Psoas muscle (tissue), 8 donors: ENCODE measurements around the gene CT45A10. TPM values are rescaled to one million over a fixed set of nuclear protein-coding genes. Genes with fewer than 3 reads are reported as not detected.
A peak's percentile ranks its signal among the peaks of the same experiment; 100 is the strongest.
"Not testable (repeated sequence)": the region's sequence is repeated elsewhere in the genome, so short reads cannot be mapped to it uniquely, and the experiment has no call there.

Experiments
- ATAC-seq, 4 donors: fragments of 200-7000 bp; cut with Tn5 transposase; one replicate each; pipeline ENCODE4 v1.9.1; 2020; ENCODE audit warnings: moderate library complexity in 3 of 4, mild to moderate bottlenecking in 2 of 4
- DNase-seq, 2 donors: peaks; one replicate each; pipeline ENCODE4 v3.0.0-alpha.2; 2020
- H3K27ac ChIP-seq: fragments of 200-600 bp; one replicate; pipeline ENCODE4 v1.8.0; 2022
- H3K27me3 ChIP-seq, 3 donors: fragments of 200-600 bp in 1 of 3; one replicate each; pipeline versions ENCODE4 v1.6.1 to v1.8.0; 2013 to 2022; ENCODE audit warnings: low read length in 2 of 3, mild to moderate bottlenecking in 2 of 3, moderate library complexity in 1 of 3; ENCODE audit not compliant: insufficient read depth in 3 of 3
- H3K36me3 ChIP-seq, 2 donors: fragments of 200-600 bp in 1 of 2; one replicate each; pipeline versions ENCODE4 v1.6.1 to v1.8.0; 2013 to 2022; ENCODE audit warnings: low read depth in 1 of 2, mild to moderate bottlenecking in 1 of 2, moderate library complexity in 1 of 2; ENCODE audit not compliant: insufficient read depth in 1 of 2
- H3K4me1 ChIP-seq: fragments of 200-600 bp; one replicate; pipeline ENCODE4 v1.8.0; 2022
- H3K4me3 ChIP-seq: fragments of 200-600 bp; one replicate; pipeline ENCODE4 v1.8.0; 2022; ENCODE audit warnings: mild to moderate bottlenecking
- H3K9me3 ChIP-seq: fragments of 200-600 bp; one replicate; pipeline ENCODE4 v1.8.0; 2022
- CTCF ChIP-seq: fragments of 200-600 bp; IDR thresholded peaks from one replicate; pipeline ENCODE4 v1.8.0; 2022; ENCODE audit warnings: antibody characterized with exemption
- WGBS, 3 donors: extraction: QIAGEN DNeasy Blood & Tissue Kit; methylation state at CpG; one replicate each; pipeline versions ENCODE4 v1.1.6 to v1.1.7; 2013; 5-methylcytosine and 5-hydroxymethylcytosine counted together
- intact Hi-C, 2 donors: fragments of 100-400 bp; cut with DNase I; formaldehyde crosslinking; loops; one replicate each; pipeline versions ENCODE4 v1.11.0 to v1.14.2; 2022
- long read RNA-seq, 2 donors: library from polyadenylated mRNA; unstranded; transcript quantifications; one replicate each; pipeline ENCODE4 v2.0.0, GENCODE V29; 2021
- polyA plus RNA-seq, 3 donors: library from polyadenylated mRNA; stranded (reverse); fragments of 200-250 nt; gene quantifications; one replicate each; pipeline ENCODE4 v1.2.3, GENCODE V29; 2013
- total RNA-seq, 4 donors: library from RNA; stranded (reverse); fragmentation: NEBNext Ultra II Directional in 2 of 4; extraction: Animal tissue kit (Norgen Biotek cat#: 25700) in 2 of 4; gene quantifications; one replicate each; pipeline versions ENCODE4 v1.2.1 to v1.2.4, GENCODE V29; 2021 to 2023
- donor health status: healthy with polysubstance abuse.
- donor health status: DM: no; HTN: no; CAD: no; lungs with moderate emphysema.
- donor health status: Bipolar disorder and iron deficiency.
- donor health status: healthy.
- donor health status: DM: yes; HTN: yes; CAD: no.
- donor health status: DM: no; HTN: no; CAD: no.
- donor health status: DM: no; HTN: no; CAD: no.
- donor health status: DM: yes; HTN: yes; CAD: no.

Gene CT45A10, protein sequence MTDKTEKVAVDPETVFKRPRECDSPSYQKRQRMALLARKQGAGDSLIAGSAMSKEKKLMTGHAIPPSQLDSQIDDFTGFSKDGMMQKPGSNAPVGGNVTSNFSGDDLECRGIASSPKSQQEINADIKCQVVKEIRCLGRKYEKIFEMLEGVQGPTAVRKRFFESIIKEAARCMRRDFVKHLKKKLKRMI
- not detected for total RNA-seq
- not detected for polyA plus RNA-seq
- long read RNA-seq, donor 1 = 0 reads
- long read RNA-seq, donor 2 = 0 reads

DNA sequence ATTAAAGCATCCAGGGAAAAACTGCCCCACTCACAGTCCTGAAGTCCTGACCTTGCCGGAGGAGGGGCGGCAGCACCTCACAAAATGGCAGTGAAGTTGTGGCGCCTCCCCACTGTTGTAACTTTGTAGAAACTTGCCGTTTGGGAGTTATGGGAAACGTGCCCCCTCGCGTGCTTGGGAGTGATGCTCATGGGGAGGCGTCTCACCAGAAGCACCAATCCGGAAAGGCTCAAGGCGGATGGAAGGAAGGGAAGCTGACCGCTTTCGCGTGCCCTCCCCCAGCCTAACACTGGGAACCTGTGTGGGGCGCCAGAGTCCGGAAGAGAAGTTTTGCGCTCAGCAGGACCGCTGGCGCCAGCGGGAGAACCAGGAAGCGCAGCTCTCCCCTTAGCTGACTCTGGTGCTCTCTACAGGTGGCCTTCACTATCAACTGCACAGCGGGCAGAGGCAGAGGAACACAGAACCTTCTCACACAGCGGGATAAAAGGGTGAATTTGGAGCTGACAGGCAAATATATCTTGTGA lies at the start of gene CT45A10, which contains the start of gene SAGE1:
CT45A10 (minus strand) TSS at position 151 of the 524 bp plus-strand sequence. CDS start 8,100 bp downstream, outside the sequence.
SAGE1 (plus strand) TSS at position 423 of the 524 bp plus-strand sequence. CDS start 2,527 bp downstream, outside the sequence.
- H3K27me3 ChIP-seq = no peaks in the 10 kb centered on the region
- no peak for TF ChIP-seq CTCF
- DNase-seq (no peak), ATAC-seq (no peak)
- intact Hi-C loops = no loop called here
- no peaks in the 10 kb centered on the region for H3K4me1 ChIP-seq
- H3K36me3 ChIP-seq = no peaks in the 10 kb centered on the region
- no peak within 1 kb of the TSS for H3K27ac ChIP-seq
- H3K9me3 ChIP-seq = no peaks in the 10 kb centered on the region
- no peak within 1 kb of the TSS for H3K4me3 ChIP-seq
- WGBS, 3 donors = 79 to 93% (median 93%) methylated on average over 21 to 22 of the region's 22 CpGs

DNA sequence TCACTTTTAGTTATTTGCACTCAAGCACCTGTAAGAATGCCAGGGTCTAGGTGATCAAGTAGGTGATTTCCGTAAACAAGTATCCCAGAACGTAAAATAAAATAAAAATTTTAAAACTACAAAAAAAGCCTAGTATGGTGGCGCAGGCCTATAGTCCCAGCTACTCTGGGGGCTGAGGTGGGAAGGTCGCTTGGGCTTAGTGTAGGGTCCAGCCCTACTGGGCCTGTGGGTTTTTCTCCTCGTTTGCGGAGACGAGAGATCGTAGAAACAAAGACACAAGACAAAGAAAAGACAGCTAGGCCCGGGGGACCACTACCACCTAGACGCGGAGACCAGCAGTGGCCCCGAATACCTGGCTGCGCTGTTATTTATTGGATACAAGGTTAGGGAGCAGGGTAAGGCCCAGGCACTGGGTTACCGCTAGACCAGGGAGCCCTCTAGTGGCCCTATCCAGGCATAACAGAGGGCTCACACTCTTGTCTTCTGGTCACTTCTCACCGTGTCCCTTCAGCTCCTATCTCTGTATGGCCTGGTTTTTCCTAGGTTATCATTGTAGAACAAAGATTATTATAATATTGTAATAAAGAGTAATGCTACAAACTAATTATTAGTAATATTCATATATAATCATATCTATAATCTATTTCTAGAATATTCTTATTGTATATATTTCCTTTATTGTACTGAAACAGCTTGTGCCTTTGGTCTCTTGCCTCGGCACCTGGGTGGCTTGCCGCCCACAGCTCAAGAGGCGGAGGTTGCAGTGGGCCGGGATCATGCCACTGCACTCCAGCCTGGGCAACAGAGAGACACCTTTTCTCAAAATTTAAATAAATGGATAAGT lies 38.6 kb upstream of the CT45A10 start:
- no peaks in the 10 kb centered on the region for H3K36me3 ChIP-seq

DNA sequence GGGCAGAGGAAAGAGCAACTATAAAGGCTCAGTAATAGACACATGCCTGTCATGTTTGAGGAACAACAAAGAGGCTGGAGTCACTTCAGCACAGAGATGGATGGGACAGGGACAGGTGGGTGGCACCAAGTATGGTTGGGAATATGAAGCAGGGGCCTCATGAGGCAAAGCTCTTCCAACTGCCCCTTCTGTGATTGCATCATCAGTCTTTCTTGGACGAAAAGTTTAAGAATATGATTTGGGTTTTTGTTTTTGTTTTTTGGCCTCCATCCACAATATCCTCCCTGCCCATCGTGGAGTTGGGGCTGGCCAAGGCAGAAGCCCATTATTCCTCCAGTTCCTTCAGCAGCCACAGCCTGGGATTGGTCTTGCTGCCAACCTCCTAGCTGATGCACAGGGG lies 34.7 kb upstream of the CT45A10 start:
- H3K27me3 ChIP-seq = no peaks in the 10 kb centered on the region
- no peak for DNase-seq
- no peak for ATAC-seq
- no peaks in the 10 kb centered on the region for H3K9me3 ChIP-seq
- no peak overlapping the region for H3K4me3 ChIP-seq
- intact Hi-C loops = no loop called here
- no peaks in the 10 kb centered on the region for H3K4me1 ChIP-seq
- no peak overlapping the region for H3K27ac ChIP-seq
- H3K36me3 ChIP-seq = no peaks in the 10 kb centered on the region
- 11 to 29% (median 28%) methylated on average over 2 of the region's 2 CpGs for WGBS, 3 donors
- no peak for TF ChIP-seq CTCF

More for the DNA sequence above, 38.6 kb upstream of the CT45A10 start:
- whole genome bisulfite sequencing, 3 donors = 40 to 48% (median 48%) methylated on average over 19 of the region's 19 CpGs
- Histone ChIP-seq H3K27me3 (no peaks in the 10 kb centered on the region), H3K9me3 (no peaks in the 10 kb centered on the region), H3K4me3 (no peak overlapping the region), H3K4me1 (no peaks in the 10 kb centered on the region), H3K27ac (no peak overlapping the region)
- DNase-seq = peak; percentile 25 to 56
- peak; percentile 63 for TF ChIP-seq CTCF
- ATAC-seq = peak in 2 of 4 donors; percentile 56 to 65
- intact Hi-C loops = loop anchor here in 1 of 2 donors (5.0 kb wide), 1 partner anchor 300 kb away; no protein-coding TSS in a partner anchor

- H3K9me3 ChIP-seq = no peaks in the 10 kb centered on the region
- intact Hi-C loops = no loop called here
- no peak for DNase-seq
- ATAC-seq = no peak
- no peaks in the 10 kb centered on the region for H3K4me1 ChIP-seq
- TF ChIP-seq CTCF = no peak
- H3K36me3 ChIP-seq = no peaks in the 10 kb centered on the region
- no peak overlapping the region for H3K4me3 ChIP-seq
- no peak overlapping the region for H3K27ac ChIP-seq
- H3K27me3 ChIP-seq = peaks cover 0 to 12% (median 0%) of the 10 kb centered on the region in 3 donors
- 43 to 83% (median 80%) methylated on average over 5 of the region's 5 CpGs for WGBS, 3 donors
Measured at GRCh38 chrX:135923353-135923752, 30.1 kb upstream of the CT45A10 start.

- ATAC-seq, H3K9me3 ChIP-seq, H3K4me1 ChIP-seq, H3K4me3 ChIP-seq, H3K27ac ChIP-seq, H3K36me3 ChIP-seq, intact Hi-C loops, DNase-seq: not testable (repeated sequence)
- 31 to 55% methylated on average over 1 of the region's 1 CpG; no CpG with 5 or more reads in 1 of the 3 donors for WGBS, 3 donors
- H3K27me3 ChIP-seq = peaks cover 0 to 12% (median 0%) of the 10 kb centered on the region in 3 donors
Measured at GRCh38 chrX:135920516-135920915, 27.3 kb upstream of the CT45A10 start.
